Stomach smooth muscle (tissue), 2 donors: Measurements from ENCODE around the gene ESRP2.

Source experiments
- H3K27ac ChIP-seq: one replicate; pipeline ENCODE4 v1.7.0; 2013; ENCODE audit warnings: mild to moderate bottlenecking, low read length, inconsistent platforms
- H3K27me3 ChIP-seq, 2 donors: one replicate each; pipeline ENCODE4 v1.7.0; 2013; ENCODE audit warnings: low read length in 2 of 2; ENCODE audit not compliant: insufficient read depth in 2 of 2, control insufficient read depth in 1 of 2
- H3K36me3 ChIP-seq, 2 donors: one replicate each; pipeline ENCODE4 v1.7.0; 2013; ENCODE audit warnings: low read length in 2 of 2; ENCODE audit not compliant: control insufficient read depth in 2 of 2, insufficient read depth in 2 of 2
- H3K4me1 ChIP-seq: one replicate; pipeline ENCODE4 v1.7.0; 2013; ENCODE audit warnings: low read length; ENCODE audit not compliant: control insufficient read depth, insufficient read depth
- H3K4me3 ChIP-seq, 2 donors: one replicate each; pipeline ENCODE4 v1.7.0; 2013; ENCODE audit warnings: low read length in 2 of 2
- H3K9ac ChIP-seq, 2 donors: one replicate each; pipeline ENCODE4 v1.7.0; 2013; ENCODE audit warnings: low read length in 2 of 2, mild to moderate bottlenecking in 1 of 2
- H3K9me3 ChIP-seq, 2 donors: one replicate each; pipeline ENCODE4 v1.7.0; 2013; ENCODE audit warnings: low read length in 2 of 2; ENCODE audit not compliant: control insufficient read depth in 2 of 2
- donor health status: healthy.
- donor health status: Pancreatic carcinoma.

ESRP2 gene

GRCh38 chr16:68247932-68248331 is 12.0 kb upstream of the ESRP2 start:
- Histone ChIP-seq H3K9ac (no peak overlapping the region), H3K27ac (no peak overlapping the region), H3K4me3 (no peak overlapping the region), H3K27me3 (no peaks in the 10 kb centered on the region), H3K4me1 (peaks cover 32% of the 10 kb centered on the region), H3K36me3 (peaks cover 0 to 14% of the 10 kb centered on the region in 2 donors), H3K9me3 (no peaks in the 10 kb centered on the region)

GRCh38 chr16:68247400-68247799 is 11.5 kb upstream of the ESRP2 start:
- peak overlapping the region in 1 of 2 donors; percentile 15 for H3K4me3 ChIP-seq
- peak overlapping the region in 1 of 2 donors; percentile 36 for H3K9ac ChIP-seq
- peaks cover 0 to 12% of the 10 kb centered on the region in 2 donors for H3K36me3 ChIP-seq
- H3K27ac ChIP-seq: no peak overlapping the region
- no peaks in the 10 kb centered on the region for H3K9me3 ChIP-seq
- peaks cover 32% of the 10 kb centered on the region for H3K4me1 ChIP-seq
- H3K27me3 ChIP-seq: no peaks in the 10 kb centered on the region

DNA sequence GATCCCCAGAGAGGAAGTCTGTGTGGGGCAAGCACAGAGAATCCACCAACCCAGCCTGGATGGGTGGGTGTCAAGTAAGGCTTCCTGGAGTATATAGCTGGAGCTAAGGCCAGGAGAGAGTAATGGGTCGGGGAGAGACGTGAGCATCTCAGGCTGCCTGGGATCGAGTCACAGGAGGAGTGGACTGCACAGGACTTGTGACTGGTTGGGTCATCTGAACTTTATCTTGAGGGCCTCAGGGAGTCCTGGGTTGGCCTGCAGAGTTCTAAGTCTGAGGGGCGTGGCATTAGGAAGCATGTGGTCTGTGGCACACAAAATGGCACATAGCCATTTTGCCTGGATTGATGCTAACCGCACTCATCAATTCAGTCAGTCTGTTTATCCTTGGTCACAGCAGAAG is 10.7 kb upstream of the ESRP2 start:
- no peak overlapping the region for H3K27ac ChIP-seq
- H3K4me1 ChIP-seq: peaks cover 31% of the 10 kb centered on the region

DNA sequence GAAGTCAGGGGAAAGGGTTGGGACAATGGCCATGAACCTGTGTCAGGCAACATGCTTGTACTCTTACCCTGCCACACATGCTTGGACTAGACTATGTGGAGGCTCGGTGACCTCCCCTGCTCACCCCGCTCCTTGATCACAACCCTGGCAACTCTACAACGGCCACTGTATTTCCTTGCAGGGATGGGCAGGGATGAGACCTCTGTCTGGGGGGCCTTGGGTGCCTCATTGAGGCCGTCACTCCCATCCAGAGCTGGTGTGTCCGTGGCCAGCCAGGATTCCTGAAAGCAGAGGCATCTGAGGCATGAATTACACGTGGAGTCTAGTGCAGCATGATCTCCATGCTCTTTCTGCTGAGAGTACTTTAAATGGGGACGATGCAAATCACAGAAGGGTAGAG is 10.2 kb upstream of the ESRP2 start:
- H3K4me1 ChIP-seq: peaks cover 31% of the 10 kb centered on the region
- H3K36me3 ChIP-seq: peaks cover 0 to 11% of the 10 kb centered on the region in 2 donors
- peak overlapping the region; percentile 41 to 75 for H3K9ac ChIP-seq
- H3K9me3 ChIP-seq: no peaks in the 10 kb centered on the region
- H3K27me3 ChIP-seq: no peaks in the 10 kb centered on the region
- H3K27ac ChIP-seq: no peak overlapping the region
- peak overlapping the region; percentile 96 to 99 for H3K4me3 ChIP-seq

More for the DNA sequence above, 10.7 kb upstream of the ESRP2 start:
- H3K9me3 ChIP-seq: no peaks in the 10 kb centered on the region
- H3K27me3 ChIP-seq: no peaks in the 10 kb centered on the region
- peak overlapping the region; percentile 36 to 41 for H3K9ac ChIP-seq
- H3K36me3 ChIP-seq: peaks cover 0 to 12% of the 10 kb centered on the region in 2 donors
- peak overlapping the region in 1 of 2 donors; percentile 96 for H3K4me3 ChIP-seq

DNA sequence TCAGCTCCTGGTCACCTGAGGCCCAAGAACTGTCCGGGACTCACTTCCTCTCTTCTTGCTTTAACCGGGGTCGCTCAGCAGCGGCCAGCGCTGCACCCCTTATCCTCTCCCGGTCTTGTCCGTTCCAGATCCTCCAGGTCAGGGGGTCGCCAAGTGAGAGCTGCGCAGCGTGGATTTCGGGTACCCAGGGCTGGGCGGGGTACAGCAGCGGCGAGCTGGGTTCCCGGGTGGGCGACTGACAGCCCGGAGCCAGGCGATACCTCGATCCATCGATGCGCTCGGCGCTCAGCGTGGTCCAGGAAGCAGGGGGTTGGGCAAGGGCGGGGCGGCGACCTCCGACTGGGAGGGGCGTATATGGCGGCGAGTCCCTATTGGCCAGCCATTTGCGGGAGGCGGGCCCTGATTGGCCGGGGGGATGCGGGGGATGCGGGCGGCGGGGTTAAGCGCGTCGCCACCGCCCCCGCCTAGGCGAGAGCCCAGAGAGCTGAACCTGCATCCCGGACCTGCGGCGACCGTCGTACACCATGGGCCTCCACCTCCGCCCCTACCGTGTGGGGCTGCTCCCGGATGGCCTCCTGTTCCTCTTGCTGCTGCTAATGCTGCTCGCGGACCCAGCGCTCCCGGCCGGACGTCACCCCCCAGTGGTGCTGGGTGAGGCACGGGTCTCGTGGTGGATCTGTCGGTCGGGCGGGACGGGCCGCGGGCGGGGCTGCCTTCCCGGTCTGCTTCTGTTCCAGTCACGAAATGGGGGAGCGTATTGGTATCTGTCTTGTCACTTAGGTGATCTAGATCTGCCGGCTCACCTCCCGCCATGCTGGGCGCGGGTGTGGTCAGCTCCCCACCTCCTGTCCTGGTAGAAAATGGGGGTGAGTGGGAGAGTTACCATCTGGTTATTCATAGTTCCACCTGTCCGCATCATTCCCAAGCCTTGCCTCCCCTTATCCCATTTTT is 9.3 kb upstream of the ESRP2 start, which contains the start of gene PLA2G15:
Gene PLA2G15 (plus strand): TSS at position 471 of the 951 bp plus-strand sequence. CDS start 54 bp downstream, at position 525.
- no peaks in the 10 kb centered on the region for H3K27me3 ChIP-seq
- H3K9me3 ChIP-seq: no peaks in the 10 kb centered on the region
- peak within 1 kb of the TSS; percentile 83 to 85 for H3K9ac ChIP-seq
- peak within 1 kb of the TSS; percentile 96 to 99 for H3K4me3 ChIP-seq
- peaks cover 0 to 7% of the 10 kb centered on the region in 2 donors for H3K36me3 ChIP-seq
- H3K27ac ChIP-seq: peak within 1 kb of the TSS; percentile 24
- H3K4me1 ChIP-seq: peaks cover 31% of the 10 kb centered on the region

- Histone ChIP-seq H3K27ac (peak overlapping the region; percentile 24), H3K36me3 (peaks cover 0 to 5% of the 10 kb centered on the region in 2 donors), H3K9ac (peak overlapping the region; percentile 83 to 85), H3K9me3 (no peaks in the 10 kb centered on the region), H3K4me3 (peak overlapping the region; percentile 96 to 99), H3K4me1 (peaks cover 31% of the 10 kb centered on the region), H3K27me3 (no peaks in the 10 kb centered on the region)
These were observed 8.6 kb upstream of the ESRP2 start for GRCh38 chr16:68244481-68244902.

- Histone ChIP-seq H3K27ac (no peak overlapping the region), H3K9me3 (no peaks in the 10 kb centered on the region), H3K27me3 (no peaks in the 10 kb centered on the region), H3K36me3 (no peaks in the 10 kb centered on the region), H3K4me1 (peaks cover 35% of the 10 kb centered on the region), H3K9ac (no peak overlapping the region), H3K4me3 (no peak overlapping the region)
These were observed 7.3 kb upstream of the ESRP2 start for GRCh38 chr16:68242926-68243858.

GRCh38 chr16:68242085-68242484 is 6.2 kb upstream of the ESRP2 start:
- Histone ChIP-seq H3K36me3 (no peaks in the 10 kb centered on the region), H3K4me1 (peaks cover 40% of the 10 kb centered on the region), H3K9ac (no peak overlapping the region), H3K27me3 (no peaks in the 10 kb centered on the region), H3K4me3 (no peak overlapping the region), H3K27ac (no peak overlapping the region), H3K9me3 (no peaks in the 10 kb centered on the region)

DNA sequence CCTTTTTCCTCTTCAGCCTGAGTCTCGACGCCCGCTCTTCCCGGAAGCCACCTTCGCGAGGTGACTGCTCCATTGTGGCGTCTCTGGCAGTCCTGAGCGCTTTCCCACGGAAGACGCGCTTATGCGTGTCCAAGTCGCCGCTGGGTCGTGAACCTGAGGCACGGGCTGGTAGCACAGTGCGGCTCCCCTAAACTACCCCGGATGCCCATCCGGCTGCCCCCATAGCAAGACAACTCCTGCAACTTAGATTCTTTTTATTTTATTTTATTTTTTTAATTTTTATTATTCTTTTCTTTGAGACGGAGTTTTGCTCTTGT is 2.1 kb upstream of the ESRP2 start:
- H3K9ac ChIP-seq: peak overlapping the region; percentile 76 to 92
- H3K27me3 ChIP-seq: no peaks in the 10 kb centered on the region
- H3K4me1 ChIP-seq: peaks cover 31% of the 10 kb centered on the region
- H3K4me3 ChIP-seq: peak overlapping the region; percentile 84 to 87
- H3K27ac ChIP-seq: peak overlapping the region; percentile 62
- H3K36me3 ChIP-seq: no peaks in the 10 kb centered on the region
- H3K9me3 ChIP-seq: no peaks in the 10 kb centered on the region

DNA sequence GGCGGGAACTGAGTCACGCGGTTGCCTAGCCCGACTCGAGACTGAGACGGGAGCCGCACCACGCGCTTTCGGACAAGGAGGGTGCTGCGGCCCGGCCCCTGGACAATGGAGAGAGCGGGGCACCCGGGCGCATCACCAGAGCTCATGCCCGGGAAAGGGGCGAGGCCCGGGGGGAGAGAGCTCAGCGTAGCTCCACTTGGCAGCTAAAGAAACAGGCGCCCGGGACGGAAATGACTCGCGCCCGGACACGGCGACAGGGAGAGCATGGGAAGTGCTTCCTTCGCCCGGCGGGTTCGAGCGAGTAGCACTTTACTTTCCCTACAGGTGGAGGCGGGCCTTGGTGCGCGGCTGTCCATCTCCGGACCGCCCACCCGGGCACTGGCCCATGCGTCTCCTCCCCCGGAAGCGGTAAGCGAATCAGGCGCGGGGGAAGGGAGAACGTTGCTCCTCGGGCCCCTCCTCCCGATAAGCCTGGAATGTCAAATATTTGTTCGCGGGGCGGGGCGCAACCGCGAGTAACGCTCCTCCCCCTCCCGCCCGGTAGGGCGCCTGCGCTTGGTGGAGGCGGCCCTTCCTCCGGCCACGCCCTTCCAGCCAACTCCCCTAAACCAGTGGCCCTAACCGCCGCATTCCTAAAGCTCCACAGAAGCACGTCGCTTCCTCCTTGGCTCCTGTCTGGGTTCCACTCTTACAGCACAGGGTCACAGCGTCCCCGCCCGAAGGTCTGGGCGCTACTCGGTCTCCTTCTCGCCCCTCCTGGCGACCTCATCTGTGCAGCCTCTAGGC is 1.5 kb upstream of the ESRP2 start:
- peak overlapping the region; percentile 84 to 87 for H3K4me3 ChIP-seq
- H3K9me3 ChIP-seq: no peaks in the 10 kb centered on the region
- H3K4me1 ChIP-seq: peaks cover 31% of the 10 kb centered on the region
- peak overlapping the region; percentile 76 to 92 for H3K9ac ChIP-seq
- H3K27ac ChIP-seq: peak overlapping the region; percentile 62
- no peaks in the 10 kb centered on the region for H3K27me3 ChIP-seq
- H3K36me3 ChIP-seq: no peaks in the 10 kb centered on the region
